ENCODE results near the gene HRK.

The HRK gene

DNA sequence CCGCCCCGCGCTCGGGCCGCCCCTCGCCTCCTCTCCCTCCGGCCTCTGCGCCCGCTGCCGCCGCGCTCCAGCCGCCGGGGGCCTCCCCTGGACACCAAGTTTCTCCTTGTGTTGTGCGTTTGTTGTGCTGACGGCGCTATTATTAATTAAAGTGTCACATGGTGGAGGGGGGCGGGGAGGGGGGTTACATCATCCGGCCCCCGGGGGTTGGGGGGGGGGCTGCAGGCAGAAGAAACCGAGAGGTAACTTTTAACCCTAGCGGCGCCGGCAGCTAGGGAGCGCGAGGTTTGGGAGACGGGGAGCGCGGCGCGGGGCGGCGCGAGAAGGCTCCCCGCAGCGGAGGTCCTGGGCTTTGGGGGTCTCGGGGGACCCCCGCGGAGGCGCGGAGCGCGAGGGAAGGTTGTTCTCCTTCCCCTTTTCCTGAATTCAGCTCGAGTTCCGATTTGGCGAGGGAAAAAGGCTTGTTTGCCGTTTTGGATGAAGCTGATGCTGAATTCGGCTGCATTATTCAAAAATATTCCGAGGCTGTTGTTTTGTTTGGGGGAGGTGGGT is at the start of gene HRK:
HRK (minus strand) TSS at position 117 of the 552 bp plus-strand sequence. CDS start 134 bp downstream, outside the sequence.
- DNase-seq, result no peak

DNA sequence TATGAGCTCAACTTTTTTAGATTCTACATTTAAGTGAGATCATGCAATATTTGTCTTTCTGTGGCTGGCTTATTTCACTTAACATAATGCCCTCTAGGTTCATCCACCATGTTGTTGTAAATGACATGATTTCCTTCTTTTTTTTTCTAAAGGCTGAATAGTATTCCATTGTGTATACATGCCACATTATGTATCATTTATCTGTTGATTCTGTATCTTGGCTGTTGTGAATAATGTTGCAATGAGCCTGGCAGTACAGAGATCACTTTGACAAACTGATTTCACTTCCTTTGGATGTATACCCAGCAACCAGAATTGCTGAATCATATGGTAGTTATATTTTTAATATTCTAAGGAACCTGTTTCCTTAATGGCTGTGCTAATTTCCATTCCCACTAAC is 48.6 kb upstream of the HRK start:
- DNase-seq, result no peak

DNA sequence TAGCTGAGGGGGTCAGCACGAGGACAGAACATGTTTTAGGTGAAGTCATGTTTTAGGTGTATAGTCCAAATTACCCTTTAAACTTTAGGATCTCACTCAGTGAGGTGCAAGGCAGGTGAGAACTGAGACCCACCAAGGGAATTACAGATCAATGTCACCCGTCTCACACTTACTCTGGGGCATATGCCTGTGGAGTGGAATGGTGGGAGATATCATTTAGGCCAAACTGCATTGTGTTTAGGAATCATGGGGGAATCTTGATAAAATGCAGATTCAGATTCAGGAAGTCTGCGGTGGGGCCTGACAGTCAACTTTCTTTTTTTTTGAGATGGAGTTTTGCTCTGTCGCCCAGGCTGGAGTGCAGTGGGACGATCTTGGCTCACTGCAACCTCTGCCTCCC is 47.3 kb upstream of the HRK start:
- DNase-seq, result no peak

DNA sequence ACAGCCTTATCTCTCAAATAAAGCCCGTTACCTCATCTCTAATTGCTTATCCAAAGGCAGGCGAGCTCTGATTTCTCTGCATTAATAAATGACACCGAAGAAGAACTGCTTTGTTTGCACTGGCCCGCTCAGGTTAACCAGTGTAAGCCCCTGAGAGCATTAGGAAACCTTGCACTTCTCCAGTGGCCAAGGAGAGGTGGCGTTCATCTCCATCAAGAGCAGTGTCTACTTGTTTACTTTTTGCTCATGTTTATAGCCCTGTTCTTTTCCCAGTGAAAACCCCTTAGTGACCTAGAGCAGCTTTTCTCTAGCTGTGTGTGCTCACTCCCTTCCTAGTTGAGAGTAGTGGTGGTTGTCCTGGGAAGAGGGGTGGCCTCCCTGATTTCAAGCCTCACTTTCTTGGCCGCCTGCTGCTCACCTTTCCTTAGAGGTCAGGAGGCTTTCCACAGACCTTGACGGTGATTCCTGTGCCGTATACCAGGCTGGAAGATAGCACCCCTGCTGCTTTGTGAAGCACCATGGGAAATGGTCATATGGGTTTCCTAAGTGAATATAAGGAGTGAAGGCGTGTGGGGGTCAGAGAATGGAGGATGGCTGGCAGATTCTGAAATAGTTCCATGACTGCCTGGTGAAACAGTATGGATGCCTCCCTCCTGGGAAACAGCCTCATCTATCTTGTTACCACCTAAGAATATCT is 46.2 kb upstream of the HRK start:
- DNase-seq, result no peak

DNA sequence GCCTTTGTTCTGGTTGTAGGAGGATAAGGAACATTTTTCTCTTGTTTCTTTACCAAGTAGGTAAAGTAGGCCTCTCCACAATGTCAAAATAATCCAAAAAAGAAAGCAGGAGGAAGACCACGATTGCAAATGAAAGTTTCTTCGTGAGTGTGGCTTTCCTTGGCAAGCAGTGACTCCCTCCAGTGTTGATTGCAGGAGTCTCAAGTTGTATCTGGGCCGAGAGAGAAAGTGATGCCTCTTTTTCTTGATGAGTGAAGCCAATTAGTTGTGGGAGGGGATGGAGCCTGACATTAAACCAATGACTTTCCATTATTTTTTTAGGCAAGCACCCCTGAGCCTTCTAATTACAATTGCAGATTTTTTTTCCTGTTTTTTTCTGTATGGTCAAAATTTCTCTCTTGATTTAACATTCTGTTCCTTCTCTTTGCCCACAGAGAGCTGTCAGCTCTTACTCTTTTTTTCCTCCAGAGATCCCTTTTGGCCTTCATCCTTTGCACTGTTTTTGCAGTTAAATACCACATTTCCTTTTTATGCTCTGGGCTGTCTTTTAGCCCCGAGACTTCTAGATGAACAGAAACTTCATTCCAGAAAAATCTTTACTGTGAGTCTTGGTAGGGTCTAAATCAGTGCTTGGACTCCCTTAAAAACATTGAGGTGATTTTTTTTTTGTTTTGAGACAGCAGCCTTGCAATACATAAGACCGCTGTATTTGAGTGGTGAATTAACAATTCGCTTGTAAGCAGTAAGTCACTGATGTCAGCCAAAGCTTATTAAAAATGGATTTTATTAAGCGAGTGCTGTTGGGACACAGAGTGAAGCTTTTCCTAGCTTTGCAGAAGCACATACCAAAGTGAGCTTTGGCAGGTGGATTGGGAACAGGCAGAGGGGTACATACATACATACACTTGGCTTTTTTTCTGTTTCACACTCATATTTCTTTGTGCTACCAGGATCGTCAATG is 45.3 kb upstream of the HRK start:
- DNase-seq, result no peak

DNA sequence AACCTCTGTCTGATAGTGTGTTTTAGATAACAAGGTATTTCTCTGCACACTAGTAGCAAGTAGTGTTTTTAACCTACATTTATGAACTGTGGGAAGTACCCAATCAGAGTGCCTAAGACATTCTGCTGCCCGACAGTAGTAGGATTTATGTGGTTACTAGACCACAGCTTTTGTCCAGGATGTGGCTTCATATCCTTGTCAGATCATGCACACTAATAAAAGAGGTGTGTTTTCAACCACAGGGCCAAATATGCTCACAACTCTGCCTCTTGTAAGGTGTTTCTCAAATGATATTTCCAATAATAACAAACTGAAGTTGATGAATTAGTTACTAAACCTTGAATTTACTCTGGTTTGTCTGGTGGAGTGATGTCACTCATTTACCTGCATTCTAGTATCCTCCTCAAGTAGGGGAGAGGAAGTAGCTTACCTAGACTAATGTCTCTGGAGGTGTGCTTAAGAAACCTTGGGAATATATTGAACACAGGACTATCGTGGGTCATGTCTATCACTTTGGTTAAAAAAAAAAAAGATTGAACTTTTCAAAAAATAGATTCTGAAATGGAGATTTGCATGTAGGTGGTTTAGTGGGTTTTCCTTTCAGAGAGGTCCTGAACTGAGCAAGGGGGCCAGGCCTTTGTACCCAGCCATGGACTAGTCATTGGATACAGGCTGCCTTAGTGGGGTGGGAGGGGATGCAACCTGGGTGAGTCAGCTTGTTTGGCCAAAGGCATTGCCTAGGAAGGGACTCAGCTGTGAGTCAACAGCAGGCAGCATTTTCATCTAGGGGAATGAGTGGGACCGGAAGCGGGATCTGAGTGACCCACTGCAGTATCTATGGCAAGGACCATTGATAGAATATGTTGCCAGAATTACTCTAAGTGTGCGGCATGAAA is 43.6 kb upstream of the HRK start:
- DNase-seq, result peak; percentile 55

DNA sequence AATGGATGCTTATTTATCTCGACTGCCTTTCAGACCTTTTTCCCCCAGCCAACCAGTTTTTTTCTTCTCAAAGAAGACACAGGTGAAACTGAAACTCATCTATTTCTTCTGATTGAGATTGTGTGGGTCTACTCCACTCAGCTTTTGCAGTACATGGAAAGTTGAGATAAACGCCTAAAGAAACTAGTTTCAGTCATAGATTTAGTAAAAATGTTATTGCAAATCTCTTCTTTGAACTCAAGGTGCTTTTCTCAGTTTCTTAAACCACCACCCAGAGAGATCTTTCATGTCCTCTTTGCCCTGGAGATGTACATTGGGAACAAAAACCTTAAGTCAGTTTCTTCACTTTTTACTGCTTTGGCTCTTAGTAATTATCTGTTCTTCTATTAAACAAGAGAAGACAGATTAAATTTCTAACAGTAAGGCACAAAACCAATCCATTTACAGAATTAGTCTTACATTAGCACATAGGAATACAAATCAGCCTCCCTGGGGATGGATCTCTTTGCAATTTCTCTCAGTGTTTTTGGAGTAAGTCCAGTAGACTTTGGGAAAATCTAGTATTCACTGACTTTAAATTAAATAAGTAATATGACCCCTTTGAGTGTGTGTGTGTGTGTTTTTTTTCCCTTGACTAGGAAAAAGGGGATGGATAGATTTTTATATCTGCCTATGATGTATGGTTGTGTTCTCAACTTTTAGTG is 41.1 kb upstream of the HRK start:
- no peak for DNase-seq

DNA sequence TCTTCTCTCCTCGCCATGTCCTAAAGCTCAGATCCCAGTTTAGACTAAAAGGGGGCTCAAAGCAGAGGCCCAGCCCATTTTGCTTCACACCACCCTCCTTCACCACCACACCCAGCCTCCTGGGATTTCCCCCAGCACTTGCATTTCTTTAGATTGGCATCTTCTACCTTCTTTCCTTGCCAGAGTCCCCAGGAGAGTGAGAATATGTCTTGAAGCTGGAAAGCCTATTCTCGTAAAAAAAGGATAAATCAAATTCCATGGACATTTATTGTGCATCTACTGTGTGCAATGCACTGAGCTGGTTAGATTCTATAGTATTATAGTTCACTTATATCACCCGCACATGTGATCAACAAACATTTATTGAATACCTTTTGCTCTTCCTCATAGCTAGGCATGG is 39.7 kb upstream of the HRK start:
- no peak for DNase-seq

DNA sequence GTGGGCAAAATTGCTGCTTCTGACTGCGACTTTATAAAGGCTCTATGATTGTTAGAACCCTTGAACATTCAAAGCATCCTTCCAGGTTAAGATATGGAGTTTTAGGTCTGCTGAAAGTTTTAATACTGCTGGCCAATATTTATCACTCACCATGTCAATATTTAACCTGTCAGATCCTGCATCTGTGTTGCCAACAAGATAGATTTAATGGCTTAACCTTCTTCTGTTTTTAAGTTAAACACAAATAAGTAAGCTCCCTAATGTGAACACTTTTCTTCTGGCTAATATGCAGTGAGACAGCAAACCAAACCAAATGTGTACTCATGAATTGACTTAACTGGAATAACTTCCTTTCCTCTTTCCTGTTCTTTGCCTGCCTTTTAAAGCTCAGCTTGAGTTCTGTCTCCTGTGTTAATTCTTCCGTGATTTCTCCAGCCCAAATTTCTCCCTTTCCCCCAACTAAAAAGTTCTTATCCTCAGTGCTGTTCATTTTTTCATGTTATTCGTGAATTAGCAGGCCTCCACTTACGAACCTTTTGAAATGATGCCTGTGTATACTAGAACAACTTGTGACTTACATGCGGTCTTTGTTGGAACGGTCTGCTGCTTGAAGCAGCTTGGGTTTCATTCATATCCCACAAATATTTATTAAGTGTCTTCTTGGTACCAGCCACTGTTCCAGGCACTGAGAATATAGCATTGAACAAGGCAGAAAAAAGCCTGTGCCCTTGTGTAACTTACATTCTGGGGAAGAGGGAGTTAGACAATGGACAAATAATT is 38.7 kb upstream of the HRK start:
- DNase-seq, result no peak

DNA sequence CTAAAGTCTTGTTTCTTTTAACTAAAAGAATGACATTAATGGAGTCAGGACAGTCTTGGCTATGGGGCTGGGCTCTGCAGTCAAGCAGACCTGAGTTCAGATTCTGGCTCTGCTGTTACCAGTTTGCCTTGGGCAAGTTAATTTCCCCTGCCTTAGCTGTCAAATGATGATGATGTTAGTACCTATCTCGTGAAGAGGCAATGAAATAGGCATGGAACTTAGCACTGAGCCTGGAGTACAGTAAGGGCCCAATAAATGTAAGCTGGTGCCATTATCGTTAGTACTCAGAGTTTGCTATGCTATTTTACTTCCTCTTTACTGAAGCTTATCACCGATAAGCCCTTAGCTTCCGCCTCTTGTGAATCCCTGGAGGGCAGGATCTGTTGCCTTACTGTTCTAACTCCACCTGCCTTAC is 38.0 kb upstream of the HRK start:
- peak; percentile 95 for DNase-seq

DNA sequence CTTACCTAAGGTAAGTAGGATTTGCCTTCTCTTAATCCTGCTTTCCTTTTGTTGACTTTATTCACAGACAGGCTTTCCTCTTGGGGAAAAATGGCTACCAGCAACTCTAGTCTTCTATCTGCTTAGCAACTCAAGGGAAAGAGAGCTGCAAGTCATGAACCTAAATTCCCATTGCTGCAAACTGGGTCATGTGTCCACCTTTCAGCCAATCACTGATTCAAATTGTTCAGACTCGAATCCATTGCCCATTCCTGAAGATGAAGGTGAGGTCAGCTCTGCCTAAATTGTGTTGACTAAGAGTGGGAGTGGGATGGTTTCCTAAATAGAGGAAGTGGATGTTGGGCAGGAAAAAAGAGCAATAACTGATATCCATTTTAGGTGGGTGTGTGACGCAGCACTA is 37.2 kb upstream of the HRK start:
- DNase-seq, result peak; percentile 62

DNA sequence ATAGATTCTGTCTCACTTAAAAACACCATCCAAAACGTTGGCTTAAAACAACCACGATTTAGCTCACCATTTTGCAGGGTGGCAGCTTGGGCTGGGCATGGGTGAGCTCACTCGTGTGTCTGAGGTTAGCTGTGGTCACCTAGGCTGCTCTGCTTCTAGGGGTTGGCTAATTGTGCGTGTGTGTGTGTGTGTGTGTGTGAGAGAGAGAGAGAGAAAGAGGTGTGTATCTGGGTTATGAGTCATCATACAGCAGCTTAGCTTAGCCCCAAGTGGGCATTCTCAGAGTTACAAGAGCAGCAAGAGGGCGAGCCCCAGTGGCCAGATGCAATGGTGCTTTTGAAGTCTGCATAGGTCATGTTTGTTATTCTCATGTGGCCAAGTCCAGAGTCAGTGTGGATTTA is 35.5 kb upstream of the HRK start:
- peak; percentile 83 for DNase-seq

DNA sequence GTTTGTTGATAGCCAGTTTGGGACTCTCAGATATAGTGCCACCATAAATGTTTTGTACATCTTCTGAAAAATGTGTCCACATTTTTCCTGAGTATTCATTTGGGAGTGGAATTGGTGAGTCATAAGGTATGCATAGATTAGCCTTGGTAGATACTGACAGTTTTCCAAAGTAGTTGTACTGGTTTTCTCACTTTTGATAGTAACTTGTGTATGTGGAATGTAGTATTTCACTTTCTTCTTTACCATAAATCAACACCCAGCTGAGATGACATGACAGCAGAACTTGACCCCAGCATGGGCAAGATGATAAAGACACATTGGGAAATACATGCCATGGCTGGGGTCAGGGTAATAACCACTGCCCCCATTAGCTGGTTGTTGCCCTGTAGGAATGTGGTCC is 34.9 kb upstream of the HRK start:
- DNase-seq, result peak; percentile 27

DNA sequence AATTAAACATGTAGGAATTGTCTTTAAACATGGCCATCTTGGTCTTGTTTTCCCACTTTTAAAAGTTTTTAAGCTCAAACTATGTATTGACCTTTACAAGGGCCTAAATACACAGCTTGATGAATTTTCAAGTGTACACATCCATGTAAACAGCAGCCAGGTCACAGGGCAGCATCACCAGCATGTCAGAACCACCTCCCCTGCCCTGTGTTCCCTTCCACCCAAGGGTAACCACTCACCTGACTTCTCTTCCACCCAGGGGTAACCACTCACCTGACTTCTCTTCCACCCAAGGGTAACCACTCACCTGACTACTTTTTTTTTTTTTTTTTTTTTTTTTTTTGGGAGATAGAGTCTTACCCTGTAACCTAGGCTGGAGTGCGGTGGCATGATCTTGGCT is 34.1 kb upstream of the HRK start:
- no peak for DNase-seq

DNA sequence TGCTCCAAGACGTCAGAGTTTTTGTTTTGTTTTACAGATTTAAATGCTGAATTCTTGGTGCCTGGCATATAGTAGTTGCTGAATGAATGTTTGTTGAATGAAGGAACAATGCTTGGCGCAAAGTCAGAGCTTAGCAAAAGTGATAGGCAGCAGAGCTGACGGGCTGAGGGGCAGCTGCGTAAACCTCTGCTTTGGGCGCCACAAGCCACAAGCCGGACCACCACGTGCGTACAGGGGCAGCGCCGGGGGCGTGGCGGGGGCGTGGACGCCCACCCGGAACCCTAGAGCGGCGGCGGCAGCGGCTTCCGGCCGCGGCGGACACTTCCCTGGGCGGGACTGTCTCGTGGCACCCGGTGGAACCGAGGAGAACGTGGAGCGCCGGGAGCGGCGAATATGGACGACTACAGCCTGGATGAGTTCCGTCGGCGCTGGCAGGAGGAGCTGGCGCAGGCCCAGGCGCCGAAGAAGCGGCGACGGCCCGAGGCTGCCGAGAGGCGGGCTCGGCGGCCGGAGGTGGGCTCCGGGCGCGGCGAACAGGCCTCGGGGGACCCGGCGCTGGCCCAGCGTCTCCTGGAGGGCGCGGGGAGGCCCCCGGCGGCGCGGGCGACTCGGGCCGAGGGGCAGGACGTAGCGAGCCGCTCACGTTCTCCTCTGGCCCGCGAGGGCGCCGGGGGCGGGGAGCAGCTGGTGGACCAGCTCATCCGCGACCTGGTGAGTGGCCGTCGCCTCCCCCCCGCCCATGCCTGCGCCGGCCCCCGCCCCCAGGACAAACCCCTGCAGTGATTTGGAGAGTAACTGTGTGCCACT is 29.6 kb upstream of the HRK start, which contains the start of gene FBXW8:
FBXW8 (plus strand) TSS at position 306 of the 807 bp plus-strand sequence; CDS start at position 394, 88 bp downstream.
- DNase-seq, result peak; percentile 87

DNA sequence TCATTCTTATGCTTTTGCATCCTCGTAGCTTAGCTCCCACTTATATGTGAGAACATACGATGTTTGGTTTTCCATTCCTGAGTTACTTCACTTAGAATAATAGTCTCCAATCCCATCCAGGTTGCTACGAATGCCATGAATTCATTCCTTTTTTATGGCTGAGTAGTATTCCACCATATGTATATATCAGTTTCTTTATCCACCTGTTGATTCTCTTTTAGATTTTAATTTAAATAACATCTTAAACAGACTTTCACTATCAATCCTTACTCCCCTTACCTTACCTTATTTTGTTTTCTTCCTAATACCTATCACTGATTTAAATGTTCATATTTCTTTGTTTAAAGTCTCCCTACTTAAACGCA is 29.0 kb upstream of the HRK start:
- DNase-seq, result no peak

DNA sequence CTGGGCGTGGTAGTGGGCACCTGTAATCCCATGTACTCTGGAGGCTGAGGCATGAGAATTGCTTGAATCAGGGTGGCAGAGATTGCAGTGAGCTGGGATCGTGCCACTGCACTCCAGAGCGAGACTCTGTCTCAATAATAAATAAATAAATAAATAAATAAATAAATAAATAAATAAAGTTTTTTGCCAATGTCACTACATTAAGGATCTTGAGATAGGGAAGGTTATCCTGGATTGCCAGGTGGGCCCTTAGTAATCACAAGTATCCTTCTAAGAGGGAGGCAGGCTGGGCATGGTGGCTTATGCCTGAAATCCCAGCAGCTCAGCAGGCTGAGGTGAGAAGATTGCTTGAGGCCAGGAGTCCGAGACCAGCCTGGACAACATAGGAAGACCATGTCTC is 25.0 kb upstream of the HRK start:
- DNase-seq, result no peak

DNA sequence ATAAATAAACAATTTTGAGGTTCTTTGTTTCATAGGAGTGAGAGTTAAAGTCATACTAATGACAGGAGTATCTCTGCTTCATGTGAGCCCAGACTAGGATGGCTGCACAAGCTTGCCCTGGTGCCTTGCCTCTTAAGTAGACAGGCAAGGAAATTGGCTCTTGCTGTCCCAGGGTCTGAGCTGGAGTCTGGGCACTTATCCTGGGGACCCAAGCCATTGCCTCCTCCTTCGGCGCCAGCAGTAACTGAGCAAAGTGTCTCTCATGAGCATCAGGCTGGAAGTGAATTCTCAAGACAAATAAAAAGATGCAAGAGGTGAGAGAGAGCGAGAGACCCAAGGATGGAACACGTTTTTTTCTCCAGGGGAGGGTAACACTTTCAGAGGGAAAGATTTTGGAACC is 22.6 kb upstream of the HRK start:
- DNase-seq, result no peak

DNA sequence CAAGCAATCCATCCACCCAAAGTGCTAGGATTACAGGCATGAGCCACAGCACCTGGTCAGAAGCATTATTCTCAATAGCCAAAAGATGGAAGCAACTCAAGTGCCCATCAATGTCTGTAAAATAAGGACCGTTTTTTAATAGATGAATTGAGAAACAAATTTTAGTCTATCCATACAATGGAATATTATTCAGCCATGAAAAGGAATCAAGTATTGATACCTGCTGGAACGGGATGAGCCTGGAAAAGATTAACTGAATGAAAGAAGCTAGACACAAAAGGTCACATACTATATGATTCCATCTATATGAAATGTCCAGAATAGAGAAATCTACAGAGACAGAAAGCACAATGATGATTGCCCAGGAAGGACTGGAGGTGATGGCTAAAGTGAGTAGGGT is 20.4 kb upstream of the HRK start:
- DNase-seq, result no peak

DNA sequence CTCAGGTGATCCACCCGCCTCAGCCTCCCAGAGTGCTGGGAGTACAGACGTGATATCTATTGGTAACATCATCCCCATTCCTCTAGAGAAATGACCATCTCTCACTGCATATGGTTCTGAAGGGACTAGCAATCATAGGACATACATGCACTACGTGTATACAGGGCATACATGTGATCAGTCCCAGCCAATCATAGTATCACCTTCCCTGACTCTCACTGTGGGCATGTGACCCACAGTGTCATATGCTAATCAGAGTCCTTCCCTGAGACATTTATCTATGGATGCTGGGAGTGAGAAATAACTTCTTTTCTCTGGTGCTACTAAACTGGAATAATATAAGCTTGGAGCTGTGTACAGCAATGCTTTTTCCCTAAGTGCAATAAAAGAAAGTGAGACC is 17.4 kb upstream of the HRK start:
- DNase-seq, result no peak

All from OCI-M1 (cell line).